H54 (cell line): ENCODE measurements around the gene TTK.
A peak's percentile ranks its signal among the peaks of the same experiment; 100 is the strongest.

Source experiments
- DNase-seq: peaks from one replicate; pipeline ENCODE4 v3.0.0; 2011; ENCODE audit warnings: low spot score, mixed read lengths; ENCODE audit not compliant: insufficient read length
- FAIRE-seq: peaks from 3 replicates; lab custom pipeline; 2011; peaks lifted over from hg19 to GRCh38; lab: Jason Lieb, UNC
- POLR2A ChIP-seq: IDR thresholded peaks from 2 replicates; pipeline ENCODE4 v1.6.1; 2011; ENCODE audit warnings: low read depth, mild to moderate bottlenecking, low read length

TTK gene

DNA sequence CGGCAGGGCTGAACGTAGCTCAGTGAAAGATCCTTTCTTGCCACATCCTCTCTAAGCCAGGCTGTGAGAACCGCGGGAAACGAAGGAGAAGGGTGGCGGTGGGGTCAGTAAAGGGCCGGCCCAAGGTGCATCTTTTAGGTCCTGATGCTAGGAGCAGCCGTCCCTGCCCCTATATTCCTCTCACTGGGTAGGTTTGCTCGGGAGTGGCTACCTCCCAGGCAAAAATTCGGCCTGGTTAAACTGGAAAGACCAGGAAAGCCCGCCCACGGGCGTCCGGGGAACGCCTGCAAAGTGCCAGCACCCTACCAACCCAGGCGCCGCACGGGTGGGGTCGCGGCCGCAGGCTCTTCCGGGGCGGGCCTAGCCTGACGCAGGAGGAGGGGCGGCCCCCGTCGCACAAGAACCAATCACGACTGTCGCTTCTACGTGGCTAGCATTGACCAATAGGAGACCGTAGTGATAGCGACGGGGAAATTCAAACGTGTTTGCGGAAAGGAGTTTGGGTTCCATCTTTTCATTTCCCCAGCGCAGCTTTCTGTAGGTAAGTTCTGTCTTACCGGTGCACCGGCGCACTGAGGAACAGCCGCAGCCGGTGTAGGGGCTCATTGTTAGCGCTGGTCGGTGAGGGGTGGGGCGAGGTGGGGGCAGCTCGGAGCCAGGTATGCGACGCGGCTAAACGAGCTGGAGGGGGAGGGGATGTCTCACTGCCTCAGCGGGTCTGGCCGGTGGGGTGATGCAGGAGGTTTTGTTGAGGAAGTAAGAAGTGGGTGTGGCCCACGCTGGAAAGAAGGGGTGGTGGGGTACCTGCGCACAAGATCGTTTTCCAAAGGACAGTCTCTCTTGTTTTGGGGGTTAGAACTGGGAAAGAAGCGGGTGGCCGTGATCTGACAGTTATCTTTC, at the start of gene TTK:
TTK (plus strand) TSS at position 477 of the 900 bp plus-strand sequence. CDS start 1,195 bp downstream, outside the sequence.
- FAIRE-seq (peak; percentile 96), DNase-seq (peak; percentile 78)
- TF ChIP-seq POLR2A = peak; percentile 49

DNA sequence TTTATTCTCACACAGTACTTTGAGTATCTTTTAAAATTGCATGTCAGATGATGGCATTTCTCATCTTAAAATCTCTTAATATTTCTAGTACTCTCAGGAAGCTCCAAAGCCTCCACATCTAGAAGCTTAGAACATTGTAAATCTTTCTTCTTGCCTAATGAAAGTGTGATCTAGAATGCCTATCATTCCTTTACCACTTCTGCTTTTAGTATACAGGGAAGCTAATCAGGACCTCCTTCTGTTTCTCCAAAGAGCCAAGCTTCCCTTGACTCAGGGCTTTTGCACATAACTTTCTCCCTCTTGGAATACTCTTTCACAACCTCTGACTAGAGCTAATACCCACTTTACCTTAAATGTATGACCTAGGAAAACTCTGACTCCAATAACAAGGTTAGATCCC, 49.6 kb upstream of the TTK start:
- no peak for DNase-seq
- no peak for TF ChIP-seq POLR2A
- no peak for FAIRE-seq

GRCh38 chr6:79964607-79965081, 39.8 kb upstream of the TTK start:
- no peak for TF ChIP-seq POLR2A
- DNase-seq (no peak), FAIRE-seq (no peak)

DNA sequence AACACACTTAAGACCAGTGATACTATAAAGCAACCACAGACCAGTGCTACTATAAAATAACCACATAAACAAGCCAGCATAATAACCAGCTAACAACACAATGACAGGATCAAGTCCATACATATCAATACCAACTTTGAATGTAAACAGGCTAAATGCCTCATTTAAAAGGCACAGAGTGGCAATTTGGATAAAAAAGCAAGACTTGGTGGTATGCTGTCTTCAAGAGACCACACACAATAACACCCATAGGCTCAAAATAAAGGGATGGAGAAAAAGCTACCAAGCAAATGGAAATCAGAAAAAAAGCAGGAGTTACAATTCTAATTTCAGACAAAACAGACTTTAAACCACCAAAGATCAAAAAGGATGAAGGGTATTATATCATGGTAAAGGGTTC, 37.3 kb upstream of the TTK start:
- FAIRE-seq = no peak
- TF ChIP-seq POLR2A = no peak
- DNase-seq = no peak

DNA sequence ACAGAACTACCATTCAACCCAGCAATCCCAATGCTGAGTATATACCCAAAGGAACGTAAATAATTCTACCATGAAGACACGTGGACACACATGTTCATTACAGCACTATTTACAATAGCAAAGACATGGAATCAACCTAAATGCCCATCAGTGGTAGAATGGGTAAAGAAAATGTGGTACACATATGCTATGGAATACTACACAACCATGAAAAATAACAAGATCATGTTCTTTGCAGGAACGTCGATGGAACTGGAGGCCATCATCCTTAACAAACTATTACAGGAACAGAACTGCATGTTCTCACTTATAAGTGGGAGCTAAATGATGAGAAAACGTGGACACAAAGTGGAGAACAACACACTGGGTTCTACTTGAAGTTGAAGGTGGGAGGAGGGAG, 34.7 kb upstream of the TTK start:
- no peak for TF ChIP-seq POLR2A
- no peak for DNase-seq
- no peak for FAIRE-seq

DNA sequence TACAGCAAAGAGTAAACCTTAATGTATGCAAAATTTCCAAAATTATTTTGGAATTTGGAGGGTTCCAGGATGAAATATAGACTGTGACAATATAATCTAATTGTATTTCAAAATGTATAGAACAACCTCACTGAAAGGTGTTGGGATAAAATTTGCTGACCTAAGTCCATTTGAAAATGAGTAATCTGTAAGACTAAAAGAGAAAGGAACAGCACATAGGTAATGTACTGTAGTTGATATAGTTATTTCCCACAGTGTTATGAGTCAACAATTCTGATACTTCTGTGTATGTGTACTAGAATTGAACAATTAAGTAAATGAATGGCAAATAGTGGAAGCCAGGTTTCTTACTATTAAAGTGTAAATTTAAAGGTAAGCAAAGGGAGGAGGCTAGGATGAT, 33.3 kb upstream of the TTK start:
- FAIRE-seq = no peak
- DNase-seq = no peak
- TF ChIP-seq POLR2A = no peak

DNA sequence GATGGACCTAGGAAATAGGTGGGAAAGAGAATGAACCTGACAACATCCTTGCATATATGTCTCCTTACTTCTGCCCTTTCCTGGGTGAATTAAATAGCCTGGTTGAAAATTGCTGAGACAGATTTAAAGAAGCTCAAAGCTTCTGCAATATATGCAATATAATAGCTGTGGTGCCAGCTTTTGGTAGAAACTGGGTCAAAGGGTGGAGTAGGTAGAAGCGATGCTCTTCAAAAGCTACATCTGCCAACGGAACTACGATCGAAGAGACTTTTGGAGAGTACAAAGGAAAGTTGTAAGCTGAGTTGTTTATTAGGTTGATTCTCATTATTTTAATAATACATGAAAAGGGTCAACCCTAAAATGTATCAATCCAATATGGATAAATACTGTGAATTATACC, 22.8 kb upstream of the TTK start:
- FAIRE-seq = no peak
- DNase-seq = no peak
- TF ChIP-seq POLR2A = no peak

DNA sequence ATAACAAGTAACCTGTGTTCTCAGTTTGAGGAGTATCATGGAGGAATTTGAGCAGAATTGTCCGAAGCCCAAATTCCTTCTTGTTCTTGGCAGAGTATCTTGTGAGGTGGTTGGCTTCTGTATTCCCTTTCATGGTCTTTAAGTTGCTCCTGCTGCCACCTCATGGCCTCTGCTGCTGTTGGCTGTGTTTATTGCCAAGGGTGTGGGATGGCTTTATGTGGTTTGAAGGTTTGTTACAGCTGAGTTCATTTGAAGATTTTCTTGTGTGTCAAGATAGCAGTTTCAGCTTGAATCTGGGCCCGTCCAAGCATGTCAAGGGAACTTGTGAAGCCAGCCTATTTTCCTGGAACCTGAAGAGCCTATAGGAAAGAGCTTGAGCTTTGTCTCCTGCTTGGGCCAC, 20.2 kb upstream of the TTK start:
- TF ChIP-seq POLR2A = no peak
- DNase-seq (no peak), FAIRE-seq (no peak)

DNA sequence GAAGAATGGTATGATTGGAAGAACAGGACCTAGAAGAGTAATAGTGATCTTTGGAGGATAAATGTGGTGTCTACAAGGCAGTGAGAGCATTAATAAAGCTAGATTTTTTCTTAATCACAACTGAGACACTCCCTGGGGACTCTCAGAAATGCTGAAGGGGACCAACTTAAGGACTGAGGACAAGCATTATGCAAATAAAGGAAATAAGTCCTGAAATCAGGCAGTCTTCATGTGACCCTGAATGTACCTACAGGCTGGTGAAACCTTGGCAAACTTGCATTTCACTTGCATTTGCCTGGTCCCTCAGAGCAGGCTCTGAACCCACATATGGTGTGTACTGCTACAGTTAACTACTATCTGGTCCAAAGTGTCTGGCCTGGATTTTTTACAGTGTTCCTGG, 19.3 kb upstream of the TTK start:
- DNase-seq (no peak), FAIRE-seq (no peak)
- no peak for TF ChIP-seq POLR2A

- no peak for TF ChIP-seq POLR2A
- FAIRE-seq (no peak), DNase-seq (no peak)
These were observed 14.8 kb upstream of the TTK start for GRCh38 chr6:79989641-79990040.

DNA sequence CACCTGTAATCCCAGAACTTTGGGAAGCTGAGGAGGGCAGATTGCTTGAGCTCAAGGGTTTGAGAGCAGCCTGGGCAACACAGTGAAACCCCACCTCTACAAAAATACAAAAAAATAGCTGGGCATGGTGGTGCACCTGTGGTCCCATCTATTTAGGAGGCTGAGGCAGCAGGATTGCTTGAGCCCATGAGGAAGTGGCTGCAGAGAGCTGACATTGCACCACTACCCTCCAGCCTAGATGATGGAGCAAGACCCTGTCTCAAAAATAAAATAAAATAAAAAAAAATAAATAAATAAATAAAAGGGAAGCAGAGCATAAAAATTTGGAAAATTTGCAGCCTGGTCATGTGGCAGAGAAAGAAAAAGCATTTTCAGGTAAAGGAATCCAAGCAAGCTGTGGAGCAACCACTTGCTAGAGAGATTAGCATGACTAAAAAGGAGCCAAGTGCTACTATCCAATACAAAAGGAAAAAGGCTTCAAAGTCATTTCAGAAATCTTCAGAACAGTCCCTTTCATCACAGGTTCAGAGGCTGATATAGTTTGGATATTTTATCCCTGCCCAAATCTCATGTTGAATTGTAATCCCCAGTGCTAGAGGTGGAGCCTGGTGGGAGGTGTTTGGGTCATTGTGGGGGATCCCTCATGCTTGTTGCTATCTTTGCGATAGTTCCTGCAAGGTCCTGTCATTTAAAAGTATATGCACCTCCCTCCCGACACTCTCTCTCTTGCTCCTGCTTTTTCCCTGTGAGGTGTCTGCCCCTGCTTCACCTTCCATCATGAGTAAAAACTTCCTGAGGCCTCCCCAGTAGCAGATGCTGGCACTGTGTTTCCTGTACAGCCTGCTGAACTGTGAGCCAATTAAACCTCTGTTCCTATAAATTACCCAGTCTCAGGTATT, 11.2 kb upstream of the TTK start:
- no peak for TF ChIP-seq POLR2A
- FAIRE-seq (no peak), DNase-seq (no peak)

GRCh38 chr6:79993911-79994309, 10.5 kb upstream of the TTK start:
- no peak for FAIRE-seq
- DNase-seq = no peak
- no peak for TF ChIP-seq POLR2A

DNA sequence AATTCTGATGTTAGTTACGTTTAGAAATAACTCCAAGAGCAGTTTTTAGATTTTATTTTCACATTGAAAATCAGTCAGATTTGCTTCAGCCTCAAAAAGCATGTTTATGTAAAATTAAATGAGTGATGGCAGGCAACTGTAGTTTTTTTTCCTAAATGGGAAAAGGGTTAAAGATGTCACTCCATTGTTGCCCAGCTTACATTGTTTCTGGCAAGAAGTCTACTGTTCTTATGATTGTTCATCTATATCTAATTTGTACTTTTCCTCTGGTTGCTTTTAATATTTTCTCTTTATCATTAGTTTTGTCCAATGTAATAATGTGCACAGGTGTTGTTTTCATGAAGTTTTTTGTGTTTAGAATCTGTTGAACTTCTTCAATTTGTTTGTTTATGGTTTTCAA, 6.7 kb upstream of the TTK start:
- no peak for FAIRE-seq
- DNase-seq = no peak
- no peak for TF ChIP-seq POLR2A

DNA sequence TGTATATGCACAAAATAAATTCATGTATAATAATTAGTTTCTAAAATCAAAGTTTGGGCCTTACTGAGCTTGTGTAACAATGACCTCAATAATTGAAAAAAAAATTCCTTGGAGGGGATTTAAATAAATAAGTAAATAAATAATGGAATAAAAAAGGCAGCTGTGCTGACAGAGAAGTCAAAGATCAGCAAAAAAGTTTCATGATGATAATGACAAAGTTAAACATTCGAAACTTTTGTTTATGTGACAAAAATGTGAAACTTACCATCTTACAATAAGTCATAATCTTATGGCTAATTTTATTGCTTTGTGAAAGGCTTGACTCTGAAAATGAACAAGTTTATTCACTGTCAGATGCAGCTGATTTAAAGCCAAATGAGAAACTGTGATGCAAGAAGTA, 3.1 kb upstream of the TTK start:
- FAIRE-seq = no peak
- no peak for TF ChIP-seq POLR2A
- no peak for DNase-seq
